Liver (tissue), 3 donors: ENCODE results near the gene EDC3.

Experiments
- ATF3 ChIP-seq: IDR thresholded peaks from 2 replicates; pipeline ENCODE4 v1.6.1; 2016; ENCODE audit warnings: antibody characterized with exemption
- CTCF ChIP-seq: fragments of 150-350 bp; IDR thresholded peaks from 2 replicates; pipeline ENCODE4 v1.5.1; 2017; ENCODE audit warnings: improper control_type of control experiment, low read depth, low read length; ENCODE audit not compliant: missing input control
- JUND ChIP-seq, 2 donors: IDR thresholded peaks; 2 replicates each; pipeline ENCODE4 v1.6.1; 2016; ENCODE audit warnings: antibody characterized with exemption in 2 of 2
- RAD21 ChIP-seq, 2 donors: IDR thresholded peaks; 2 replicates each; pipeline ENCODE4 v1.6.1; 2016; ENCODE audit warnings: antibody characterized with exemption in 2 of 2, mild to moderate bottlenecking in 2 of 2
- REST ChIP-seq: IDR thresholded peaks from 2 replicates; pipeline ENCODE4 v1.6.1; 2016; ENCODE audit warnings: antibody characterized with exemption, mild to moderate bottlenecking
- SP1 ChIP-seq: IDR thresholded peaks from 2 replicates; pipeline ENCODE4 v1.6.1; 2018; ENCODE audit warnings: antibody characterized with exemption, mild to moderate bottlenecking
- TAF1 ChIP-seq: conservative IDR thresholded peaks from 2 replicates; pipeline ENCODE4 v1.6.1; 2016; ENCODE audit warnings: antibody characterized with exemption, mild to moderate bottlenecking
- YY1 ChIP-seq: IDR thresholded peaks from 2 replicates; pipeline ENCODE4 v1.6.1; 2016; ENCODE audit warnings: antibody characterized with exemption, mild to moderate bottlenecking
- ZBTB33 ChIP-seq: IDR thresholded peaks from 2 replicates; pipeline ENCODE4 v1.6.1; 2016; ENCODE audit warnings: antibody characterized with exemption
- donor health status: healthy.
- donor health status: healthy.

- TF ChIP-seq RAD21 (IDR thresholded peaks at IDR 0.05): no peak
- TF ChIP-seq CTCF: no peak
- no peak for TF ChIP-seq ATF3
- TF ChIP-seq TAF1: no peak
- TF ChIP-seq SP1: no peak
- no peak for TF ChIP-seq YY1
- no peak for TF ChIP-seq REST
- TF ChIP-seq ZBTB33: no peak
- TF ChIP-seq JUND (IDR thresholded peaks at IDR 0.05): no peak
Measured at GRCh38 chr15:74648051-74648842, 47.6 kb downstream of the EDC3 start.
